Endodermal cell (in vitro differentiated cells): ENCODE measurements around the gene CCNQ. TPM values are rescaled to one million over a fixed set of nuclear protein-coding genes. Genes with fewer than 3 reads are reported as not detected.

Source experiments
- DNase-seq: peaks from one replicate; pipeline ENCODE4 v3.0.0-alpha.2; 2017
- H3K27ac ChIP-seq: 2 replicates; pipeline ENCODE4 v1.5.1; 2013; ENCODE audit warnings: mild to moderate bottlenecking, low read depth, low read length, moderate library complexity
- H3K27me3 ChIP-seq: 2 replicates; pipeline ENCODE4 v1.6.1; 2013; ENCODE audit warnings: mild to moderate bottlenecking, low read length, moderate library complexity; ENCODE audit not compliant: insufficient read depth, control insufficient read depth, poor library complexity, severe bottlenecking
- H3K36me3 ChIP-seq: 2 replicates; pipeline ENCODE4 v1.7.0; 2013; ENCODE audit warnings: mild to moderate bottlenecking, low read length, moderate library complexity; ENCODE audit not compliant: control insufficient read depth, insufficient read depth
- H3K4me1 ChIP-seq: one replicate; pipeline ENCODE4 v1.7.0; 2013; ENCODE audit warnings: low read length; ENCODE audit not compliant: control insufficient read depth, insufficient read depth
- H3K4me3 ChIP-seq: 2 replicates; pipeline ENCODE4 v1.5.1; 2013; ENCODE audit warnings: mild to moderate bottlenecking, low read length, moderate library complexity
- H3K9ac ChIP-seq: 2 replicates; pipeline ENCODE4 v1.6.1; 2013; ENCODE audit warnings: mild to moderate bottlenecking, low read length, moderate library complexity; ENCODE audit not compliant: poor library complexity, severe bottlenecking; ENCODE audit errors: extremely low read depth
- H3K9me3 ChIP-seq: 2 replicates; pipeline ENCODE4 v1.6.1; 2013; ENCODE audit warnings: mild to moderate bottlenecking, low read length, moderate library complexity; ENCODE audit not compliant: control insufficient read depth
- H3K27ac Mint-ChIP-seq: 2 replicates; pipeline ENCODE4 v1.8.0; 2020; ENCODE audit warnings: mixed read lengths
- H3K27me3 Mint-ChIP-seq: 2 replicates; pipeline ENCODE4 v1.8.0; 2021; ENCODE audit warnings: mild to moderate bottlenecking, mixed read lengths; ENCODE audit not compliant: insufficient read depth
- H3K36me3 Mint-ChIP-seq: 2 replicates; pipeline ENCODE4 v1.8.0; 2020; ENCODE audit warnings: low read depth, mixed read lengths
- H3K4me1 Mint-ChIP-seq: 2 replicates; pipeline ENCODE4 v1.8.0; 2020; ENCODE audit warnings: mixed read lengths
- H3K4me3 Mint-ChIP-seq: 2 replicates; pipeline ENCODE4 v1.8.0; 2020; ENCODE audit warnings: mild to moderate bottlenecking, moderate library complexity, mixed read lengths
- H3K9me3 Mint-ChIP-seq: 2 replicates; pipeline ENCODE4 v1.8.0; 2020; ENCODE audit warnings: mild to moderate bottlenecking, mixed read lengths
- WGBS, 2 experiments: methylation state at CpG; one replicate each; pipeline versions ENCODE4 v1.1.5 to v1.1.7; 2013; ENCODE audit warnings: missing lambda C conversion rate in 2 of 2, mixed read lengths in 1 of 2; ENCODE audit not compliant: insufficient coverage in 1 of 2, insufficient read length in 1 of 2; 5-methylcytosine and 5-hydroxymethylcytosine counted together
- total RNA-seq, 2 donors: library from RNA; stranded (reverse); fragmentation: NEBNext Ultra II Directional in 1 of 2; extraction: Animal tissue kit (Norgen Biotek cat#: 25700) in 1 of 2; gene quantifications; 2 replicates in 1 of 2; 3 replicates in 1 of 2; pipeline ENCODE4 v1.2.1, GENCODE V29; 2021
- TF ChIP-seq, protein P1 (sequence below): fragments of 200-600 bp; sonication (generic); conservative IDR thresholded peaks from 2 replicates; pipeline ENCODE4 v1.5.0; 2021; ENCODE audit warnings: antibody characterized with exemption, mild to moderate bottlenecking

Gene CCNQ
- total RNA-seq, 2 donors from 2014 or later, result 17.1 to 20.8 TPM

DNA sequence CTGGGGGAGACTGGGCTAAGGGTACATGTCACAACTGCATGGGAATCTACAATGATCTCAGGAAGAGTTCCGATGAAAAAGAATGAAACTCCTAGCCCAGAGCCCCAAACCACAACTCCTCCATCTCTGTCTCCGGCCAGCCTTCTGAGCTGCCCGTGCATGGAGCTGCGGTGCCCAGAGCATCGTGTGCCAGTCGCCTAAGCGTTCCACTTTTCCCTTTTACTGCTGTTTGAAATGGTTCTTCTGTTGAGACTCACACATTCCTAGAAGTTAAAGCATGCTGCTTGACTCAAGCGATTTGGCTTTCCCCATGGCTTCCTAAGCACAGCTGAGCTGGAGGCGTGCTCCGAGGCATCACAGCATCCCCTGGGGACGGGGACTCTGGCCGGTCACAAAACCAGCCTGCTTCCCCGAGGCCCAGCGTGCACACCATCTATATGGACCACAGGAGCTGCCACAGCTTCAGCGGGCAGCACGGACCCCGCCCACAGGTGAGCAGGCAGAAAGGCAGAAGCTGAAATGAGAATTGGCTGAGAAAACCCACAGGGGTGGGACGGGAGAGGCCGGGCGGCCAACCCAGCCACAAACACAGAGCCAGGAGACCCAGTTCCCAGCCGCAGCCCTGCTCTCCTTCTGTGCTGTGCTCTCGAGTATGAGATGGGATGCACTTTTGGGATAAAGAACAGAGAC, 5.0 kb downstream of the CCNQ start:
- peaks cover 2% of the 10 kb centered on the region for H3K27me3 Mint-ChIP-seq
- peaks cover 82% of the 10 kb centered on the region for H3K9me3 Mint-ChIP-seq

DNA sequence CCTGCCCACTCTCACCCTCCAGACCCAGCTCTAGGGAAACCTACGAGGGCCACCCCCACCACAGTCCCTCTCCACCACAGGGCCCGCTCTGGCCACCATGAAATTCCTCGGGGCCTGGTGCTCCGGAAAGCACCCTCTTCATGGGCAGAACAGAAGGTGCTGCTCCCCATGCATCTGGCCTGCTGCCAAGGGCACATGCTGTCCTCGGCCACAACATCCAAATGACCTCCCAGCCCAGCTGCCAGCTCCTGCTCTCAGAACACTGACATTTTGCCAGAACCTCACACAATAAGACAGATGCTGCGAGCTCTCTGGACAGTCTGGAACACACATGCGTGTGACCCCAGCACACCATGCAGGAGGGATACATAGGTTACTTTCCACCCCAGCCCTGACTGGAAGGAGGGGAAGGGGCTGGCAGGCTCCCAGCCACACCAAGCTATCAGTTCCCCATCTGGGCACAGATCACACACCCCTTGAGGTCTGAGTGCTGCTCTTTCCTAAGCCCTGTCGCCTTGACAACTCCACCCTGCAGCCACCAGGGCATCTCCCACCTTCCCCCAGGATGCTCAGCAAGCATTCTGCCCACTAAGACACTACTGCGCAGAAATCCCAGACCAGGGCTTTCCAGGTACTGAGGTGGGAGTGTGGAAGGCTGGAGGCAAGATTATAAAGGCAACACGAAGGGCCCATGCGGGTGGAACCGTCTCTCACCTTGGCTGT, 5.8 kb downstream of the CCNQ start:
- DNase-seq, result no peak

More for the DNA sequence above, 5.0 kb downstream of the CCNQ start:
- Histone ChIP-seq H3K4me3 (no peak overlapping the region), H3K36me3 (no peaks in the 10 kb centered on the region), H3K9ac (no peak overlapping the region), H3K27ac (no peak overlapping the region), H3K4me1 (no peaks in the 10 kb centered on the region), H3K27me3 (no peaks in the 10 kb centered on the region), H3K9me3 (no peaks in the 10 kb centered on the region)
- Mint-ChIP-seq H3K27ac (no peak overlapping the region), H3K4me3 (no peak overlapping the region), H3K36me3 (peaks cover 30% of the 10 kb centered on the region), H3K4me1 (no peaks in the 10 kb centered on the region)
- TF ChIP-seq, protein P1, sequence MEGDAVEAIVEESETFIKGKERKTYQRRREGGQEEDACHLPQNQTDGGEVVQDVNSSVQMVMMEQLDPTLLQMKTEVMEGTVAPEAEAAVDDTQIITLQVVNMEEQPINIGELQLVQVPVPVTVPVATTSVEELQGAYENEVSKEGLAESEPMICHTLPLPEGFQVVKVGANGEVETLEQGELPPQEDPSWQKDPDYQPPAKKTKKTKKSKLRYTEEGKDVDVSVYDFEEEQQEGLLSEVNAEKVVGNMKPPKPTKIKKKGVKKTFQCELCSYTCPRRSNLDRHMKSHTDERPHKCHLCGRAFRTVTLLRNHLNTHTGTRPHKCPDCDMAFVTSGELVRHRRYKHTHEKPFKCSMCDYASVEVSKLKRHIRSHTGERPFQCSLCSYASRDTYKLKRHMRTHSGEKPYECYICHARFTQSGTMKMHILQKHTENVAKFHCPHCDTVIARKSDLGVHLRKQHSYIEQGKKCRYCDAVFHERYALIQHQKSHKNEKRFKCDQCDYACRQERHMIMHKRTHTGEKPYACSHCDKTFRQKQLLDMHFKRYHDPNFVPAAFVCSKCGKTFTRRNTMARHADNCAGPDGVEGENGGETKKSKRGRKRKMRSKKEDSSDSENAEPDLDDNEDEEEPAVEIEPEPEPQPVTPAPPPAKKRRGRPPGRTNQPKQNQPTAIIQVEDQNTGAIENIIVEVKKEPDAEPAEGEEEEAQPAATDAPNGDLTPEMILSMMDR, result no peak
- WGBS, 2 experiments, result 88 to 100% methylated on average over 4 to 22 of the region's 22 CpGs
- DNase-seq, result no peak

DNA sequence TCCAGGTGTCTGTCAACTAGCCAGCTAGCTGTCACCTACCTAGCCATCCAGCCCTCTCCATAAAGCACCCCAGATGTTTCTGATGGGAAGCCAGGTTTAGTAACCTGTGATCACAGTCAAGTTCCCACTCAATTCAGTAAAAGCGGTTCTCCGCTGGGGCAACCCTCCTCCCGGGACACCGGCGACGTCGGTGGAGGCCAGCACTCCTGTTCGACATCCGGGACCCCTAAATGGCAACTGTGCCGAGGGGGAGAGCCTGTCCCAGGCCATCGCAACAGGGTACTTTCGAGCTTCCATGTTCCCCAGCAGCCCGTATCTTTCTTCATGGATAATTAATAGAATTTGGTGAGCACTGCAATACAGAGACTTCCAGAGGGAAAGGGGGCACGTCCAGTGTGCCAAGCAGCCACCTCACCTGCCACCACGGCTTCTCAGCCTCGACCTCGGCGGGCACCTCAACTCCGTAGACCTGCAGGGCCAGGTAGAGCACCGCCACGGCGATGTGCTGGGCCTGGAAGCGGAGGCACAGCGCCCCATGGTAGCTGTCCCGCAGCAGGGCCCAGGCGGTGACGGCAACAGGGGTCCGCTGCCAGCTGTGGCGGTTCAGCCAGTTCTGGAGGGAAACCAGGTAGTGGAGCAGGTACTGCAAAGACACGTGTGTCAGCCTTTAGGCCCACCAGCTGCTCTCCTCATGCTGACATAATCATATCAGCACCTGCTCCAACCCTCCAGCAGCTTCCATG, 6.7 kb downstream of the CCNQ start:
- Histone ChIP-seq H3K4me3 (no peak overlapping the region), H3K27me3 (no peaks in the 10 kb centered on the region), H3K36me3 (no peaks in the 10 kb centered on the region), H3K27ac (no peak overlapping the region), H3K9ac (no peak overlapping the region), H3K4me1 (no peaks in the 10 kb centered on the region), H3K9me3 (no peaks in the 10 kb centered on the region)
- 96 to 100% methylated on average over 20 to 30 of the region's 30 CpGs for whole genome bisulfite sequencing, 2 experiments
- no peak for DNase-seq
- TF ChIP-seq, protein P1, result no peak
- H3K27me3 Mint-ChIP-seq, result no peaks in the 10 kb centered on the region
- H3K4me3 Mint-ChIP-seq, result no peak overlapping the region
- peaks cover 35% of the 10 kb centered on the region for H3K36me3 Mint-ChIP-seq
- H3K9me3 Mint-ChIP-seq, result peaks cover 82% of the 10 kb centered on the region
- H3K4me1 Mint-ChIP-seq, result no peaks in the 10 kb centered on the region
- H3K27ac Mint-ChIP-seq, result no peak overlapping the region

More for the DNA sequence above, 5.8 kb downstream of the CCNQ start:
- no peak overlapping the region for H3K27ac ChIP-seq
- H3K4me3 ChIP-seq, result no peak overlapping the region
- H3K36me3 ChIP-seq, result no peaks in the 10 kb centered on the region
- Mint-ChIP-seq H3K36me3 (peaks cover 33% of the 10 kb centered on the region), H3K9me3 (peaks cover 83% of the 10 kb centered on the region), H3K27me3 (no peaks in the 10 kb centered on the region), H3K27ac (no peak overlapping the region), H3K4me1 (no peaks in the 10 kb centered on the region), H3K4me3 (no peak overlapping the region)
- no peaks in the 10 kb centered on the region for H3K27me3 ChIP-seq
- no peak overlapping the region for H3K9ac ChIP-seq
- H3K4me1 ChIP-seq, result no peaks in the 10 kb centered on the region
- H3K9me3 ChIP-seq, result no peaks in the 10 kb centered on the region
- WGBS, 2 experiments, result 83 to 100% methylated on average over 3 to 12 of the region's 12 CpGs
- TF ChIP-seq, protein P1, result no peak
